Brain microvascular endothelial cell (primary cell): ENCODE measurements around the gene KCNH8.

Experiments
- DNase-seq: peaks from one replicate; pipeline ENCODE4 v3.0.0-alpha.2; 2020
- H3K27ac ChIP-seq: fragments of 250-450 bp; sonication (Bioruptor Pico); 2 replicates; pipeline ENCODE4 v1.5.1; 2020; ENCODE audit warnings: mild to moderate bottlenecking, moderate library complexity
- H3K27me3 ChIP-seq: fragments of 250-450 bp; sonication (Bioruptor Pico); replicated peaks from 2 replicates; pipeline ENCODE4 v1.5.1; 2020; ENCODE audit warnings: mild to moderate bottlenecking
- H3K36me3 ChIP-seq: fragments of 250-450 bp; sonication (Bioruptor Pico); replicated peaks from 2 replicates; pipeline ENCODE4 v1.5.1; 2020; ENCODE audit warnings: mild to moderate bottlenecking
- H3K4me3 ChIP-seq: 2 replicates; pipeline ENCODE4 v1.5.1; 2011; ENCODE audit warnings: low read depth, mild to moderate bottlenecking, control low read depth, low read length, moderate library complexity
- in situ Hi-C: cut with HindIII; loops from 2 replicates; pipeline ENCODE4 v1.10.0; 2017; ENCODE audit warnings: low sequenced_read_pairs, low pct_ligation_motif_present
- TF ChIP-seq, protein P1 (sequence below): IDR thresholded peaks from 2 replicates; pipeline ENCODE4 v1.5.1; 2011; ENCODE audit warnings: low read depth, mild to moderate bottlenecking, moderate library complexity, low read length, control low read depth, inconsistent platforms; ENCODE audit errors: missing control alignments

Gene KCNH8

DNA sequence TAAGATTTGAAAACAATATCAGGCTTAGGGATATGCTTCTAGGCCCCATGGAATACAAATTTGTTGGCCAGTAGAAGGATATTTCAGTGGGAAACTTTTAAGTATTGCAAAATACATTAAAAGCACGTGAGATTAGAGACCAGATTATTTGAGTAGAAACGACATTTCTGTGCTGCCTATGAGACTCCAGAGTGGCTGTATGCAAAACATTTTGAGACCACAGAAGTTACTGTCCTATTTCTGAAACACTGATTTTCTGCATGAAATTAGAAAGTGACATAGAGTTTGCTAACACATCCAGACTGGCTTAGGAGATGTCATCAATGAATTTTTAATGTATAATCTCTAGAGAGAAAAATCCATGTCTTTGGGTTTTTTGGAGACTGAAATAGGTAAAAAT, 99.8 kb downstream of the KCNH8 start:
- no peaks in the 10 kb centered on the region for H3K36me3 ChIP-seq
- H3K4me3 ChIP-seq: no peak overlapping the region
- TF ChIP-seq, protein P1, sequence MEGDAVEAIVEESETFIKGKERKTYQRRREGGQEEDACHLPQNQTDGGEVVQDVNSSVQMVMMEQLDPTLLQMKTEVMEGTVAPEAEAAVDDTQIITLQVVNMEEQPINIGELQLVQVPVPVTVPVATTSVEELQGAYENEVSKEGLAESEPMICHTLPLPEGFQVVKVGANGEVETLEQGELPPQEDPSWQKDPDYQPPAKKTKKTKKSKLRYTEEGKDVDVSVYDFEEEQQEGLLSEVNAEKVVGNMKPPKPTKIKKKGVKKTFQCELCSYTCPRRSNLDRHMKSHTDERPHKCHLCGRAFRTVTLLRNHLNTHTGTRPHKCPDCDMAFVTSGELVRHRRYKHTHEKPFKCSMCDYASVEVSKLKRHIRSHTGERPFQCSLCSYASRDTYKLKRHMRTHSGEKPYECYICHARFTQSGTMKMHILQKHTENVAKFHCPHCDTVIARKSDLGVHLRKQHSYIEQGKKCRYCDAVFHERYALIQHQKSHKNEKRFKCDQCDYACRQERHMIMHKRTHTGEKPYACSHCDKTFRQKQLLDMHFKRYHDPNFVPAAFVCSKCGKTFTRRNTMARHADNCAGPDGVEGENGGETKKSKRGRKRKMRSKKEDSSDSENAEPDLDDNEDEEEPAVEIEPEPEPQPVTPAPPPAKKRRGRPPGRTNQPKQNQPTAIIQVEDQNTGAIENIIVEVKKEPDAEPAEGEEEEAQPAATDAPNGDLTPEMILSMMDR: no peak
- H3K27me3 ChIP-seq: no peaks in the 10 kb centered on the region
- in situ Hi-C loops: no loop called here
- no peak for DNase-seq
- H3K27ac ChIP-seq: no peak overlapping the region

- in situ Hi-C loops: no loop called here
- no peak for DNase-seq
- H3K27ac ChIP-seq: no peak overlapping the region
- no peak overlapping the region for H3K4me3 ChIP-seq
- H3K36me3 ChIP-seq: no peaks in the 10 kb centered on the region
- no peaks in the 10 kb centered on the region for H3K27me3 ChIP-seq
- TF ChIP-seq, protein P1: no peak
Measured at GRCh38 chr3:19248767-19249166, 100.5 kb downstream of the KCNH8 start.

DNA sequence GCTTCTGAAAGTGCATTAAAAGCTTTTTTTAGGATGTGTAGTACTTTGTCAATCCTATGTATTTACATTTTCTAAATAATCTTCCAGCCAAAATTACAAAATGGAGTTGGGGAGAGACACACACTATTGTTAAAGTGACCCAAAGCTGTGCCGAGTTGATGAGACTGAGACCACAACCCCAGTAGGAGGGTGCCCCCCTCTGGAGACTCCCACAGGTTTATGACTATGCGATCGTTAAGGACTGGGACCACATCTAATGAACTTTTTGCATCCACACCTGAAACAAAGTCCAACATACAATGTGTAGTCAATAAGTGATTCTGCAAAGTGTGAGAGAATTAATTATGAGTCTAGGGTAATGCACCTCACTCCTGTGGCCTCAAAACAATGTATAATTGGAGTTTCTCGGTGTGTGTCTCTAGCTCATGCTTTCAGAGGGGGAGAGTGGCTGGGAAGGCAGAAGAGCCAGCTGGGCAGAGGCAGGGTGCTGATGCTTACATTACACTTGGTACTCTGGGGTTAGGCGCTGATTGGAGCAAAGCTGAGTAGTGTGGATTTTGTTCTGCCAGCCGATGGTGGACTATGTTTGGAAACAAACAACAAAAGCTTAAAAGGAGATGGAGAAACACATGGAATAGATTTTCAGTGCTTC, 102.8 kb downstream of the KCNH8 start:
- no peak overlapping the region for H3K27ac ChIP-seq
- TF ChIP-seq, protein P1: no peak
- no peak for DNase-seq
- no peaks in the 10 kb centered on the region for H3K36me3 ChIP-seq
- no peak overlapping the region for H3K4me3 ChIP-seq
- in situ Hi-C loops: no loop called here
- no peaks in the 10 kb centered on the region for H3K27me3 ChIP-seq

GRCh38 chr3:19254189-19254588, 105.9 kb downstream of the KCNH8 start:
- H3K27ac ChIP-seq: no peak overlapping the region
- TF ChIP-seq, protein P1: no peak
- DNase-seq: no peak

GRCh38 chr3:19254784-19255338, 106.6 kb downstream of the KCNH8 start:
- Histone ChIP-seq H3K27me3 (no peaks in the 10 kb centered on the region), H3K4me3 (no peak overlapping the region), H3K36me3 (no peaks in the 10 kb centered on the region), H3K27ac (no peak overlapping the region)
- in situ Hi-C loops: no loop called here
- DNase-seq: no peak
- TF ChIP-seq, protein P1: no peak

More at GRCh38 chr3:19254189-19254588, 105.9 kb downstream of the KCNH8 start:
- in situ Hi-C loops: no loop called here
- H3K36me3 ChIP-seq: no peaks in the 10 kb centered on the region
- H3K27me3 ChIP-seq: no peaks in the 10 kb centered on the region
- H3K4me3 ChIP-seq: no peak overlapping the region

GRCh38 chr3:19256313-19256712, 108.0 kb downstream of the KCNH8 start:
- Histone ChIP-seq H3K4me3 (no peak overlapping the region), H3K36me3 (no peaks in the 10 kb centered on the region), H3K27me3 (no peaks in the 10 kb centered on the region), H3K27ac (no peak overlapping the region)
- DNase-seq: no peak
- TF ChIP-seq, protein P1: no peak
- in situ Hi-C loops: no loop called here
